Liver (tissue), 9 donors: Measurements from ENCODE around the gene ARAF. TPM values are rescaled to one million over a fixed set of nuclear protein-coding genes. Genes with fewer than 3 reads are reported as not detected.

Experiments used
- DNase-seq: peaks from one replicate; pipeline ENCODE4 v3.0.0-alpha.2; 2017; ENCODE audit warnings: low spot score
- H3K27ac ChIP-seq, 2 donors: one replicate each; pipeline ENCODE4 v1.7.0; 2013; ENCODE audit warnings: inconsistent platforms in 2 of 2, low read length in 2 of 2, control low read depth in 1 of 2, low read depth in 1 of 2, mild to moderate bottlenecking in 1 of 2
- H3K27me3 ChIP-seq, 4 donors: one replicate each; pipeline versions ENCODE4 v1.6.1 to v1.7.0; 2013; ENCODE audit warnings: low read length in 3 of 4, inconsistent platforms in 1 of 4, mild to moderate bottlenecking in 1 of 4, moderate library complexity in 1 of 4; ENCODE audit not compliant: control insufficient read depth in 4 of 4, insufficient read depth in 4 of 4
- H3K36me3 ChIP-seq, 4 donors: one replicate each; pipeline versions ENCODE4 v1.6.1 to v1.7.0; 2013; ENCODE audit warnings: low read length in 3 of 4, mild to moderate bottlenecking in 3 of 4, low read depth in 1 of 4, moderate library complexity in 1 of 4; ENCODE audit not compliant: control insufficient read depth in 4 of 4, insufficient read depth in 3 of 4
- H3K4me1 ChIP-seq, 4 donors: one replicate each; pipeline versions ENCODE4 v1.6.1 to v1.7.0; 2013; ENCODE audit warnings: low read length in 3 of 4, mild to moderate bottlenecking in 3 of 4, moderate library complexity in 1 of 4; ENCODE audit not compliant: control insufficient read depth in 4 of 4, insufficient read depth in 4 of 4
- H3K4me3 ChIP-seq, 3 donors: one replicate each; pipeline versions ENCODE4 v1.6.1 to v1.7.0; 2013; ENCODE audit warnings: low read length in 3 of 3, control low read depth in 1 of 3, low read depth in 1 of 3, mild to moderate bottlenecking in 1 of 3
- H3K9ac ChIP-seq, 2 donors: one replicate each; pipeline ENCODE4 v1.7.0; 2013; ENCODE audit warnings: low read length in 2 of 2, mild to moderate bottlenecking in 2 of 2, moderate library complexity in 2 of 2, control low read depth in 1 of 2, low read depth in 1 of 2
- H3K9me3 ChIP-seq, 4 donors: one replicate each; pipeline versions ENCODE4 v1.6.1 to v1.7.0; 2013; ENCODE audit warnings: low read length in 3 of 4; ENCODE audit not compliant: control insufficient read depth in 4 of 4
- EGR1 ChIP-seq, 2 donors: IDR thresholded peaks; 2 replicates each; pipeline ENCODE4 v1.6.1; 2016 to 2018; ENCODE audit warnings: antibody characterized with exemption in 2 of 2, low read depth in 2 of 2
- FOXA1 ChIP-seq: IDR thresholded peaks from 2 replicates; pipeline ENCODE4 v1.6.1; 2016; ENCODE audit warnings: antibody characterized with exemption
- GABPA ChIP-seq, 2 donors: IDR thresholded peaks in 1 of 2; conservative IDR thresholded peaks in 1 of 2; 2 replicates each; pipeline ENCODE4 v1.6.1; 2016; ENCODE audit warnings: antibody characterized with exemption in 2 of 2, mild to moderate bottlenecking in 1 of 2, moderate library complexity in 1 of 2
- HNF4G ChIP-seq: IDR thresholded peaks from 2 replicates; pipeline ENCODE4 v1.6.1; 2016; ENCODE audit warnings: antibody characterized with exemption
- JUND ChIP-seq, 2 donors: IDR thresholded peaks; 2 replicates each; pipeline ENCODE4 v1.6.1; 2016; ENCODE audit warnings: antibody characterized with exemption in 2 of 2
- NR2F2 ChIP-seq: IDR thresholded peaks from 2 replicates; pipeline ENCODE4 v1.6.1; 2016; ENCODE audit warnings: antibody characterized with exemption
- RAD21 ChIP-seq, 2 donors: IDR thresholded peaks; 2 replicates each; pipeline ENCODE4 v1.6.1; 2016; ENCODE audit warnings: antibody characterized with exemption in 2 of 2, mild to moderate bottlenecking in 2 of 2
- RXRA ChIP-seq, 2 donors: IDR thresholded peaks; 2 replicates each; pipeline ENCODE4 v1.6.1; 2017 to 2018; ENCODE audit warnings: antibody characterized with exemption in 2 of 2, mild to moderate bottlenecking in 1 of 2
- TAF1 ChIP-seq: conservative IDR thresholded peaks from 2 replicates; pipeline ENCODE4 v1.6.1; 2016; ENCODE audit warnings: antibody characterized with exemption, mild to moderate bottlenecking
- ZBTB33 ChIP-seq: IDR thresholded peaks from 2 replicates; pipeline ENCODE4 v1.6.1; 2016; ENCODE audit warnings: antibody characterized with exemption
- WGBS: extraction: QIAGEN DNeasy Blood & Tissue Kit; methylation state at CpG from one replicate; pipeline ENCODE4 v1.1.7; 2013; 5-methylcytosine and 5-hydroxymethylcytosine counted together
- polyA plus RNA-seq, 2 donors: library from polyadenylated mRNA; stranded (reverse) in 1 of 2; unstranded in 1 of 2; fragments of 200-250 nt in 1 of 2; fragments of >200 nt in 1 of 2; fragmentation: Nextera tagmentation in 1 of 2; extraction: Ambion mirVana in 1 of 2; gene quantifications; one replicate each; pipeline versions ENCODE4 v1.2.1 to v1.2.3, GENCODE V29; 2013 to 2015
- total RNA-seq, 2 donors: library from RNA; depleted of rRNA; stranded (reverse); fragments of >200 nt; gene quantifications; one replicate each; pipeline ENCODE4 v1.2.3, GENCODE V29; 2014
- TF ChIP-seq, protein P1 (sequence below): IDR thresholded peaks from 2 replicates; pipeline ENCODE4 v1.6.1; 2016; ENCODE audit warnings: antibody characterized with exemption, mild to moderate bottlenecking
- TF ChIP-seq, protein P2 (sequence below): IDR thresholded peaks from 2 replicates; pipeline ENCODE4 v1.6.1; 2016; ENCODE audit warnings: antibody characterized with exemption
- TF ChIP-seq, protein P3 (sequence below): fragments of 150-350 bp; IDR thresholded peaks from 2 replicates; pipeline ENCODE4 v1.5.1; 2017; ENCODE audit warnings: improper control_type of control experiment, low read depth, low read length; ENCODE audit not compliant: missing input control
- TF ChIP-seq, protein P4 (sequence below): IDR thresholded peaks from 2 replicates; pipeline ENCODE4 v1.6.1; 2016; ENCODE audit warnings: antibody characterized with exemption
- donor health status: healthy.
- donor health status: healthy.
- donor health status: healthy.
- donor health status: healthy.
- donor health status: healthy.

The ARAF gene
- total and polyA plus RNA-seq, 4 donors = 16.2 to 59.8 (median 38.9) TPM

- no peak overlapping the region for H3K9ac ChIP-seq
- H3K4me3 ChIP-seq = no peak overlapping the region
- no peaks in the 10 kb centered on the region for H3K9me3 ChIP-seq
- H3K36me3 ChIP-seq = peaks cover 7 to 26% (median 10%) of the 10 kb centered on the region in 4 donors
- no peak overlapping the region for H3K27ac ChIP-seq
- 49% methylated on average over 20 of the region's 20 CpGs for WGBS
- H3K4me1 ChIP-seq = peaks cover 0 to 11% (median 2%) of the 10 kb centered on the region in 4 donors
- TF ChIP-seq, protein P1, sequence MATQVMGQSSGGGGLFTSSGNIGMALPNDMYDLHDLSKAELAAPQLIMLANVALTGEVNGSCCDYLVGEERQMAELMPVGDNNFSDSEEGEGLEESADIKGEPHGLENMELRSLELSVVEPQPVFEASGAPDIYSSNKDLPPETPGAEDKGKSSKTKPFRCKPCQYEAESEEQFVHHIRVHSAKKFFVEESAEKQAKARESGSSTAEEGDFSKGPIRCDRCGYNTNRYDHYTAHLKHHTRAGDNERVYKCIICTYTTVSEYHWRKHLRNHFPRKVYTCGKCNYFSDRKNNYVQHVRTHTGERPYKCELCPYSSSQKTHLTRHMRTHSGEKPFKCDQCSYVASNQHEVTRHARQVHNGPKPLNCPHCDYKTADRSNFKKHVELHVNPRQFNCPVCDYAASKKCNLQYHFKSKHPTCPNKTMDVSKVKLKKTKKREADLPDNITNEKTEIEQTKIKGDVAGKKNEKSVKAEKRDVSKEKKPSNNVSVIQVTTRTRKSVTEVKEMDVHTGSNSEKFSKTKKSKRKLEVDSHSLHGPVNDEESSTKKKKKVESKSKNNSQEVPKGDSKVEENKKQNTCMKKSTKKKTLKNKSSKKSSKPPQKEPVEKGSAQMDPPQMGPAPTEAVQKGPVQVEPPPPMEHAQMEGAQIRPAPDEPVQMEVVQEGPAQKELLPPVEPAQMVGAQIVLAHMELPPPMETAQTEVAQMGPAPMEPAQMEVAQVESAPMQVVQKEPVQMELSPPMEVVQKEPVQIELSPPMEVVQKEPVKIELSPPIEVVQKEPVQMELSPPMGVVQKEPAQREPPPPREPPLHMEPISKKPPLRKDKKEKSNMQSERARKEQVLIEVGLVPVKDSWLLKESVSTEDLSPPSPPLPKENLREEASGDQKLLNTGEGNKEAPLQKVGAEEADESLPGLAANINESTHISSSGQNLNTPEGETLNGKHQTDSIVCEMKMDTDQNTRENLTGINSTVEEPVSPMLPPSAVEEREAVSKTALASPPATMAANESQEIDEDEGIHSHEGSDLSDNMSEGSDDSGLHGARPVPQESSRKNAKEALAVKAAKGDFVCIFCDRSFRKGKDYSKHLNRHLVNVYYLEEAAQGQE = no peak
- TF ChIP-seq, protein P2, sequence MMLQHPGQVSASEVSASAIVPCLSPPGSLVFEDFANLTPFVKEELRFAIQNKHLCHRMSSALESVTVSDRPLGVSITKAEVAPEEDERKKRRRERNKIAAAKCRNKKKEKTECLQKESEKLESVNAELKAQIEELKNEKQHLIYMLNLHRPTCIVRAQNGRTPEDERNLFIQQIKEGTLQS = no peak
- TF ChIP-seq ZBTB33 (no peak), RAD21 (IDR thresholded peaks at IDR 0.05) (no peak)
- DNase-seq = no peak
- no peaks in the 10 kb centered on the region for H3K27me3 ChIP-seq
Measured at GRCh38 chrX:47573341-47574075, 12.5 kb downstream of the ARAF start.

DNA sequence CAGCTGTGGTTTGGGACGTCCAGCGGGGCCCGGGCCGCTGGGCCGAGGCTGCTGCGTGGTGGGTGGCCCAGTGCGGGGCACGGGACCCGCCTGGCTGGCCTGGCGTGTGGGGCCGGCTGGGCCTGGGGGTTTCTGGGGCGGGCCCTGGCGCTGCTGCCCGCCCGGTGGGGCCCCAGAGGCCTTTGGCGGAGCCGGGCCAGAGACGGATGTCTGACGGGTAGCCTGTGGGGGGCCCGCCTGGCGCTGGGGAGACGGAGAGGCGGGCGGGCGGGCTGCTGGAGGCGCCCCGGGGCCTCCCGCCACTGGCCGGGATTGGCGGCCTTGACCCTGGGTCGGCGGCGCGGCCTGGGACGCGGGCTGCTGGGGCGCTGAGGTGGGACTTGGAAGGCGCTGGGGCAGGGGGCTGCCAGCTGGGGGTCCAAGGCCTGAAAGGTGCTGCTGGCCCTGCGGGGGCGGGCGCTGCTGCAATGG is 13.1 kb downstream of the ARAF start:
- TF ChIP-seq RXRA (IDR thresholded peaks at IDR 0.05) (no peak), HNF4G (no peak), NR2F2 (no peak), JUND (IDR thresholded peaks at IDR 0.05) (no peak), ZBTB33 (no peak), TAF1 (no peak), EGR1 (IDR thresholded peaks at IDR 0.05; ENCODE audit: low read depth in 2 of 2) (no peak), GABPA (IDR thresholded peaks at IDR 0.05 in 1 of 2, conservative IDR thresholded peaks at IDR 0.05 in 1 of 2) (no peak), FOXA1 (no peak), RAD21 (IDR thresholded peaks at IDR 0.05) (no peak)
- TF ChIP-seq, protein P2 = no peak
- TF ChIP-seq, protein P3, sequence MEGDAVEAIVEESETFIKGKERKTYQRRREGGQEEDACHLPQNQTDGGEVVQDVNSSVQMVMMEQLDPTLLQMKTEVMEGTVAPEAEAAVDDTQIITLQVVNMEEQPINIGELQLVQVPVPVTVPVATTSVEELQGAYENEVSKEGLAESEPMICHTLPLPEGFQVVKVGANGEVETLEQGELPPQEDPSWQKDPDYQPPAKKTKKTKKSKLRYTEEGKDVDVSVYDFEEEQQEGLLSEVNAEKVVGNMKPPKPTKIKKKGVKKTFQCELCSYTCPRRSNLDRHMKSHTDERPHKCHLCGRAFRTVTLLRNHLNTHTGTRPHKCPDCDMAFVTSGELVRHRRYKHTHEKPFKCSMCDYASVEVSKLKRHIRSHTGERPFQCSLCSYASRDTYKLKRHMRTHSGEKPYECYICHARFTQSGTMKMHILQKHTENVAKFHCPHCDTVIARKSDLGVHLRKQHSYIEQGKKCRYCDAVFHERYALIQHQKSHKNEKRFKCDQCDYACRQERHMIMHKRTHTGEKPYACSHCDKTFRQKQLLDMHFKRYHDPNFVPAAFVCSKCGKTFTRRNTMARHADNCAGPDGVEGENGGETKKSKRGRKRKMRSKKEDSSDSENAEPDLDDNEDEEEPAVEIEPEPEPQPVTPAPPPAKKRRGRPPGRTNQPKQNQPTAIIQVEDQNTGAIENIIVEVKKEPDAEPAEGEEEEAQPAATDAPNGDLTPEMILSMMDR = no peak
- TF ChIP-seq, protein P4, sequence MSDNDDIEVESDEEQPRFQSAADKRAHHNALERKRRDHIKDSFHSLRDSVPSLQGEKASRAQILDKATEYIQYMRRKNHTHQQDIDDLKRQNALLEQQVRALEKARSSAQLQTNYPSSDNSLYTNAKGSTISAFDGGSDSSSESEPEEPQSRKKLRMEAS = no peak
- TF ChIP-seq, protein P1 = no peak
- no peak overlapping the region for H3K9ac ChIP-seq
- WGBS = 19% methylated on average over 41 of the region's 41 CpGs
- peaks cover 0 to 11% (median 5%) of the 10 kb centered on the region in 4 donors for H3K4me1 ChIP-seq
- H3K9me3 ChIP-seq = no peaks in the 10 kb centered on the region
- no peak overlapping the region for H3K4me3 ChIP-seq
- peaks cover 7 to 20% (median 9%) of the 10 kb centered on the region in 4 donors for H3K36me3 ChIP-seq
- no peak for DNase-seq
- no peak overlapping the region for H3K27ac ChIP-seq
- no peaks in the 10 kb centered on the region for H3K27me3 ChIP-seq
